GM18867 (cell line): ENCODE data around the gene CARNS1.

ENCODE experiments used
- ATAC-seq: cut with Tn5 transposase; IDR thresholded peaks from one replicate; pipeline ENCODE4 v1.9.1; 2021; ENCODE audit warnings: mild to moderate bottlenecking, moderate library complexity; ENCODE audit not compliant: unreplicated experiment

The CARNS1 gene

DNA sequence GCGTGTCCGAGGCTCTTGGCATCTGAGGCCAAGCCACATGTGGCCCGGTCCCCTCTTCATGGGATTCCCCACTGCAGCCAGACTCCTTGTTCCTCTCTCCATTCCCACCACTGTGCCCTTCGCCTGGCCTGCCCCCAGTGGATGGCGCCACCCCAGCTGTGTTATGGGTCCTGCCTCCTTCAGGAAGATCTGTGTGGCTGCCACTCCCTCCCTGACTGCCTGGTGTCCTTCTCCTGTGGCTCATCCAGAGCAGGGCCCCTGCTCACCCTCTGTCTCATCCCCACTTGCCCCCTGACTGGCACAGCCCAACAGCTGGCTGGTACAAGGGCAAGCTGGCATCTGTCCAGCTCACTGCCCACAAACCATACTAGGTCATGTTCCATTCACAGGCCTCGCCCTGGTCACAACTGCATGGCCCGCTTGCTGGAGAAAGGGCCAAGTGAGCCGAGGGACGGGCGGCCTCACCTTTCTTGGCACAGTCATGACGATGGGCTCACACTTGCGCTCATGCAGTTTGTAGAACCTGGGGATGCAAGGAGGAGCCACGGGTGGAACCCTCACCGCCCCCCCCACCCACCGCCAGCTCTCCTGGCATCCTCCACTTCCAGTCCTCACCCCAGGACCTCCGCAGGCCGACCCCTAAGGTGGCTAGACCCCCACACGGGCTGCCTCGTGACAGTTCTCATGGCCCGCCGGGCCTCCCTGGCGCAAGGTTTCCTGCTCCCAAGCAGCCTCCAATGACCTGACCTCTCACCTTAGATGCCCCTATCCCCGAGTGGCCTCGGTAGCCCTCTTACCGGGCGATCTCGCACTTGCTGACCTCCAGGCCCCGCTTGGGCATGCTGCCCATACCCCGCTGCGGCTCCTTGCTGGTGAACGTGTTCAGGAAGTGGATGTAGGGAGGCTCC lies 24.1 kb downstream of the CARNS1 start:
- no peak for ATAC-seq

DNA sequence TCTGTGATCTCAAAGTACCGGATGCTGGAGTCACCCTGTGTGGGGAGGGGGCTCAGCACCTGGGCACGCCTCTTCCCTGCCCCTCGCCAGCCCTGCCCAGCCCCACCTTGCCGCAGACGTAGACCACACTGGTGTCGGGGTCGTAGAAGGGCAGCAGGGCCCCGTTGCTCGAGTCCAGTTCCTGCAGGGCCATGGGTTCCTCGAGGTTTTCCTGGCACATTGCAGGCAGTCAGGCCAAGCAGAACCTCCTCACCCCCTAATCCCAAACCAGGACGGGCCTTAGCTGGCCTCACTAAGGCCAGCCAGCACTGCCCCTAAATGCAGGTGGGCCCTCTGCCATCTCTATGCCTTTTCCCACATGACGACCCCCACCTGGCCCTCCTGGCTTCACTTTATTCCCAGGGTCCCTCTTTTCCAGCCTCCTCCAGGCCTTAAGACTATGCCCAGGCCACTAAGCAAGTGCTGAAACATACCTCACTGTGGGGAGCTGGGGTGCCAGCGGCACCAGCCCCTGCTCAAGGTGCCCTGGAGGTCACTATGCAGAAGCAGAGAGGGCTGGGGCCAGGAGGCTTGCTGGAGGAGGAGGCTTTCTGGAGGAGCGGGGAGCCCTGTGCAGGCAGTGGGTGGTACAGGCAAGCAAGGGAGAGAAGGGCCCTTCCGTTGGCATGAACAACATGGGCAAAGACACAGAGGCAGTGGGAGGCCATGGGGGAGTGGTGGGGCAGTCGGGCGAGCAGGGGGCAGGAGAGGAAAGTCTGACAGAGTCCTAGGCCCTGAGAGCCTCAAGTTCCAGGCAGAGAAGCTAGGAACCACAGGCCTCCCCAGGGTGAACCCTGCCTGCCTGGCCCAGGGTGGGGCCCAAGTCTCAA lies 25.0 kb downstream of the CARNS1 start:
- ATAC-seq, result no peak

DNA sequence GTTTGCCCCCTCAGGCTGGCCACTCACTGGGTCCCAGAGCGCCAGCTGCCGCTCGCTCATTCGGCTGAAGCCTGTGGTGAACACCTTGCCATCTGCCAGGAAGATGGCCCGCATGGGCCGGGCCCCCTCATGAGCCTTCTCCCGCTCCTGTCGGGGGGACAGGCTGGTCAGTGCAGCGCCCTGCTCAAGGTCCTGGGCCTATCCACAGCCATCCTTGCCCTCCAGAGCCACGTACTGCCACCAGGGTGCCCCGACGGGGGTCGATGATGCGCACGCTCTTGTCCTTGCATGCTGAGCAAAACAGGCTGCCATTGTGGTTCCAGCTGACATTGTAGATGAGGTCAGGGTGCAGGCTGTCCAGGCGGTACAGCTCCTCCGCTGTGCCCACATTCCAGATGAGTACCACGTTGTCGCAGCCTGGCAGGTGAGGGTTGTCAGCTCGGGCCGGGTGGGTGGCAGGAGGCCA lies 25.7 kb downstream of the CARNS1 start:
- ATAC-seq, result no peak

DNA sequence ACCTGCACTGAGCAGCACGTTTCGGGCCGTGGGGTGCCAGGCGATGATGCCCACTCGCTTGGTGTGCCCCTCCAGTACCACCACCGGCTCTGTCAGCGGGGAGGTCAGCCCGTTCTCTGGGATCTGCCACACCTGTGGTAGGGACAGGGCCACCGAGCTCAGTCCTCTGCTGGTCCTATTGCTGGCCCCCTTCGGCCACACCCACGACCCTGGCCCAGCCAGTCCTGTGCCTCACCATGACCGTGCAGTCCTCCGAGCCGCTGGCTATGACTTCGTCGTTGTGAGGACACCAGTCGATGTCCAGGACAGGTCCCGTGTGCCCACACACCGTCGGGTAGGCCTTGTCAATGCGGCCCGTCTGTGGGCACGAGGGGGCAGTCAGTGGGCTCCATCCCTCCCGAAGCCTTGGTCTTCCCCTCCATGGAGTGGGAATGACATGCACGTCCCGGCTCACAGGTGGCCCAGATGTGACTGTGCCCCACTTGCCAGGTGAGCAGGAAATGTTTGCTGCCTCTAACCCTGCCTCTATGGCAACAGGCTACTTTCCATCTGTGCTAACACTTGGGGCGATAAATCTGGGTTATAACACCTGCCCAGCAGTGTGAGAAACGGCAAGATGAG lies 26.4 kb downstream of the CARNS1 start:
- ATAC-seq, result no peak

DNA sequence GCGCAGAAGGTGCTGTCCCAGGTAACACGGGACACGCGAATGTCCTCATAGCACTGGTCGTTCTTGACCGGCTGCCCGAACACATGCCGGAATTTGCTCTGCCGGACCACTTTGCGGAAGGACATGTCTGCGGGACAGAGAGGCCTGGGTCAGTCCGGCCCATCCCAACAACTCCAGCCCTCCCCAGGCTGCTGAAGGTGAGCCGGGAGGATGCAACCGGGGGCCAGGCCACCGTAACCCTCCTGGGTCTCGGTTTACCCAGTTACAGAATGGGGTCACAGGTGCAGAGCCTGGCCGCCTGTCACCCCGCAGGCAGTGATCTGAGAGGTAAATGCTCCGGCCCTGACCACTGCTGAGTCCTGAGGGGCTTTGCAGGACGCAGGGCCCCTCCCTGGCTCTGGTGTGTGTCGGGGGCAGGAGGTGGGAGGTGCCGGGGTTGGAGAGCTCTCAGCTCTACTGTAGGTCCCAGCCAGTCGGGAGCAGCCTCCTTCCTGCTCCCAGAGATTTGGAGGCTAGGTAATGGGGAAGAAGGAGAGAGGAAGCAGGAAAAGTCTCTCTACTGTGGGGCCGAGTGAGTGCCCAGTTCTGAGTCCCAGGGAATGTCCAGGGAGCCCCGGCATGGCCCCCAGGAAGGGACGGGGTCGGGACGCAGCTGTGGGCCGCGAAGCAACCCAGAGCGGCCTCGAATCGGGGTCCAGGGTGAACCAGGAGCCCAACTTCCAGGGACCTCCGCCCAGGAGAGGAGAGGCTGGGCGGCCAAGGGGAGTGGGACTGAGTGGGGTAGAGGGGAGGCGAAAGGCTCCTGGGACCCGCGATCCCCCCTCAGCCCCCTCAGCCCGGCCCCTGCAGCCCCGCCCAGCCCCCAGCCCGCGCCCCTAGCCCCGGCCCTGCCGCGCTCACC lies 27.3 kb downstream of the CARNS1 start:
- ATAC-seq, result peak; percentile 3

DNA sequence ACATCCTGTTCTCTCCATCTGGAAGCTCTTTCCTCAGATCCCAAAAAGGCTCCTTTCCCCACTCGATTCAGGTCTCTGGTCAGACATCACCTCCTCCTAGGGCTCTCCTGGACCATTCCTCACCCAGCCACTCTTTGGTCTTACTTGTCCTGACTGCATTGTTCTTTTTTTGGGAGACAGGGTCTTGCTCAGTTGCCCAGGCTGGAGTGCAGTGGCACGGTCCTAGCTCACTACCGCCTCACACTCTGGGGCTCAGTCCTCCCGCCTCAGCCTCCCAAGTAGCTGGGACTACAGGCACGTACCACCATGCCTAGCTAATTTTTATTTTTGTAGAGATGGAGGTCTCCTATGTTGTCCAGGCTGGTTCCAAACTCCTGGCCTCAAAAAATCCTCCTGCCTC lies 30.0 kb downstream of the CARNS1 start:
- ATAC-seq, result no peak

DNA sequence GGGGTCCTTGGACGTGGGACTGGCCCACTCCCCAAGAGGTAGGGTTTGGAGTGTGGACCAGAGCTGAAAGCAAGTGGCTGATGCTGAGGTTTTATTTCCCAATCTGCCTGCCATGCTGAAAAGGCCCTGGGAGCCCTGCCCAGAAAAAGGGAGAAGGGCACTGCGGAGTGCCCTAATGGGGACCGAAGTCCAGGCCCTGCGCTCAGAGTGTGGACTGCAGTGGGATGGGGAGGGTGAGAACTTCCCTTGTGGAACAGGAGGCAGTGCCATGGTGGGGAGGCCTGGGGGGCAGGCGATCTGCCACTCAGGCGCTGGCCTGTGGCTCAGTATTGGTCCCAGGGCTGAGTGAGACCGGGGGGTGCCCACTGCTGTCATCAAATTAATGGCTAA lies 32.7 kb downstream of the CARNS1 start:
- no peak for ATAC-seq

DNA sequence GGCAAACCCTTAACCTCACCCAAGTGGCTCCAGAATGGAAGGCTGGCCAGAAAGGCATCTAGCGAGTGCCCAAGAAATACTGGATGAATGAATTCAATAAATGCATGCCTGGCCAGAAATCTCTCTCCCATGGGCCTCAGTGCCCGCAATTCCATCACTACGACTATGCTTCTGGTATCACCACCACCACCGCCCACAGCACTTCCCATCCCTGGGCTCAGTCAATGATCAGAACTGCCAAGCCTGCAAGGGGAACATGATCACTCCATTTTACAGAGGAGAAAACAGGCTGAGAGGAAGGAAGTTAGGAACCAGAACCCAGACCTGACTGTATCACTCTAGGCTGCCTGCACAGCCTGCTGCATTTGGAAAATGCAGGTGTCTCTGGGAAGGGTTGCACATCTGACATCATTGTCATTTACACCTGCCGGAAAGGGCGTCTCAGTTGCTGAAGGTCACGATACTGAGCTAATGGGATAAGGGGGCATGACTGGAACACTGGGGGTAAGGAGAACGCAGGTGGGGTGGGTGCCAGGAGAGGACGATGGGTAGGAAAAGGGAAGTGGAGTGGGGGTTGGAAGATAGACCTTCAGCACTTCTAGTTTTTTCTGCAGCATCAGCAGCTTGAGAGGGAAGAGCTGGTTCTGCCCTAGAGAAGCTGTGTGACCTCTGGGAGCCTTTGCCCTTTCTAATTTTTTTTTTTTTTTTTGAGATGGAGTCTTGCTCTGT lies 33.8 kb downstream of the CARNS1 start:
- no peak for ATAC-seq

DNA sequence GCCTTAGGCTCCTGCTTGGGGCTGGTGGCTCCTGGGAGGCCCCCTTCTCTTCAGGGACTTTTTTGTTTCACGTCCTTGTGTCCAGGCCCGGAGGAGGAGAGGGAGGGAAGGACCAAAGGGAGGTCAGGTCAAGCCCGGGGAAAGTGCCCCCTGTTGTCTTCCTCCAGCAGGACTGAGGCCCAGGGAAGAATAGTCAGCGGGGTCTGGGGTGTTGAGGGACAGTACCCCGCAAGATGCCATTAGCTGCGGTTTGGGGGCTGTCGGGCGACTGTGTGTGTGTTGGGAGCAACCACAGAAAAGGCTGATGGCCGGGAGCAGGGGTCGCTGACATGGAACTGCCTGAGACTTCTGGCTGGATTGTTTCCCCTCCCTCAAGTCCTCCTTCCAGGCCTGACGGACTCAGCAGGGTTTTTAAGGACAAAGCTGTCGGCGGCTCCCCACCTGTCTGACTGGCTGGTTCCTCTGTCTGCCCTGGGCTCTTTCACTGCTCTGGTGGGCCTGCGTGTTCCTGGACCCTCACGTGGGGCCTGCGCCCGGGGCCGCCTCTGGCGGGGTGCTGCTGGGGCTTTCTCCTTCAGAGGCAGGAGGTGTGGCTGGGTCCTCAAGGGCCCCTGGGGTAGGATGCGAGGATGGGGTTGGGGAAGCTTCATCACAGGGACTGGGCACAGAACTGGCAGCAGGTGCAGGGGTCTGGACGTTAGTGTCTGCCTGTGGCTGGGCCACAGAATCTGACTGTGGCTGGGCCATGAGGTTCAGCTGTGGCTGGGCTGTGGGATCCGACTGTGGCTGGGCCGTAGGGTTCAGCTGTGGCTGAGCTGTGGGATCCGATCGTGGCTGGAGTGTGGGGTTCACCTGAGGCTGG lies 35.5 kb downstream of the CARNS1 start:
- ATAC-seq, result no peak

DNA sequence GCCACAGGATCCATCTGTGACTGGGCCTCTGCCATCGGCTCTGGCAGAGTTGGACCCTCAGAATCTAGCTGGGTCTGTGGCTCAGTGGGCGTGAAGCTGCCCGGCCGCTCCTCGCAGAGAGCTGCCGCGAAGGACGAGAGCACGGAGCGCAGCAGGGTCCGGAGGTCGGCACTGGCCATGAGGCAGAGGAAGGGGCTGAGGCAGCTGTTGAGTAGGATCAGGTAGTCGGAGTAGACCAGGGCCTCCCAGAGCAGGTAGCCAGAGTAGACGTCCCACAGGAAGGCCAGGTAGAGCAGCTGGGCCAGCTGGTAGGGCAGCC lies 36.1 kb downstream of the CARNS1 start:
- ATAC-seq, result no peak

DNA sequence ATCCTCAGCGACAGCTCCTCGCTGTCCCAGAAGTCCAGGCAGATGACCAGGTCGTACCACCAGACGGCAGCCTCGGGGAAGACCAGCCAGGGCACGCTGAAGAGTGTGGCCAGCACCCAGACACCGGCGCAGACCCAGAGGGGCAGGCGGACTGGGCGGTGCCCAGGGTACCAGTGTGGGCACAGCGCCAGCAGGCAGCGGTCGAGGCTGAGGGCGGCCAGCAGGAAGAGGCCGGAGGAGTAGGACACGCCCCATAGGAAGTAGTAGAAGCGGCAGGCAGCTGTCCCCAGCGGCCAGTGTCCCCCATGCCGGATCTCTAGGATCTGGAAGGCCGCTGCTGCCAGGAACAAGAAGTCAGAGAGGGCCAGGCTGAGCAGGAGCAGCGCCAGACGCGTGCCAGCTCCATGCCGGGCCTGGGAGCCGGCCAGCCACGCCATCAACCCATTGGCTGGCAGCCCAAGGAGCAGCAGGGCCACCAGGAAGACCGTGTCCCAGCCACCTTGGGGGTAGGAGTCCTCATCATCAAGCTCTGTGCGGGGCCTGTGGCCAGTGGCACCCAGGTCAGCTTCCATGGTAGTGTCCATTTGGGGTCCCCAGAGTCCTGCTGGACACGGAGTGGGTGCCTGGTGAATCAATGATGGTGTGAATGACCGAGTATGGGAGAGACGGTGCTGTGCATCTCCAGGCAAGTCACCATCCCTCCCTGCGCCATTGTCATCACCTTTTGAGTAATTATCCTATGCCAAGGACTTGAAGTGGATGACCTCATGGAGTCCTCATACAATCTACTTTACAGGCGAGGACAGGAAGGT lies 36.9 kb downstream of the CARNS1 start, which contains the start of gene GPR152:
GPR152 (minus strand) TSS at position 589 of the 812 bp plus-strand sequence; CDS start at position 584, 5 bp downstream.
- no peak for ATAC-seq

DNA sequence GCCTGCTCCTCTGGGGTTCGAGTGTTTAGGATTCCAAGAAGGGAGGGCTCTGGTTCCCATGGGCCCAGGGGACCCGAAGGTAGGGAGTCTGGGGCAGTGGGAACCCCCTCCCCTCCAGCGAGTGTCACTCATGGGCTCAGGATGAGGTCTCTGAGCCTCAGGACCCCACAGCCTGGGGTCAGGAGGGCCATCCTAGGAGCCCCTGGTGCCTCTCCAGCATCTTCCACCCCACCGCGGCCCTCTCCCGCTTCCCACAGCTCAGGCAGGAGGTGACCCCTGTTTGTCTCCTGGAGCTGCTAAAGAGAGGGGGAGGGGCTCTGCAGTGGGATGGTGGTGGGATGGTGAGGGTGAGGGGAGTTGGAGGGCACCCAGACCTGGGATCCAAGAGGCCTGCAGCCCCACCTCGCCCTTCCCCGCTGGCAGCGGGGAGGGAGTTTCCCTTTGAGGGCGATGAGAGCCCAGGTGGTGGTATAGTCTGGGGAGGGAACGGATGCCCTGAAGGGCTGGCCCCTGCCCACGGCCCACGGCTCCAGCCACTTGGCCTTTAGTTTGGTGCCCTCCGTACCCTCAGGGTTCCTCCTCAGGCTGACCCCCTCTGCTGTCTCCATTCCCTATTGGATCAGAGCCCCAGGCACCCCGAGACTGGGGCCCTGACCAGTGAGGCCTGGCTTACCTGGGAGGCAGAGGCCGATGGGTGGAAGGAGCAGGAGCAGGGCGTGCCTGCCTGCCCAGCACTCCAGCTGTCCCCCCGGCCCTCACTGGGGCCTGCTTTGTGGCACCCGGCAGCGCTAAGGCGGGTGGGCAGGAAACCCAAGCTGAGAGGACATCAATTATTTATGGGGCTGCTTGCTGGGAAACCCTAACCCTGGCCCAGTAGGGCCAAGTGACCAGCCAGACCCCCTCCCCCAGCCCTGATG lies 38.6 kb downstream of the CARNS1 start:
- no peak for ATAC-seq

DNA sequence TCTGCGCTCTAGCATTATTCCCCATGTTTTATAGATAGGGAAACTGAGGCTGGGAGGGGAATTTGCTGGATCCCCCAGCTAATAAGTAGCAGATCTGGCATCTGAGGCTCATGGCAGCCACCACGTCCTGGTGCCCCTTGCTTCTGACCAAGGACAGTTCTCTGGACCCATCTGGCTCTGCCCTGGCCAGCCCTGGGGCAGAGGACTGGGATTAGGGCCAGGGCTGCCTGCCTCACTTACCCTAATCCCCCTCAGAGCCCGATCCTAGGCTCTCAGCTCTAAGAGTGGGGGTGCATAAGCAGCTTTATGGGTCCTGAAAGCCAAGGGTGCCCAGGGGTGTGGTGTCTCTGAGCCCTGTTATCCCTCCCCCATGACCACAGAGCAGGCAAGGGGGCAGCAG lies 39.6 kb downstream of the CARNS1 start, which contains the start of gene CABP4:
CABP4 (plus strand) TSS at position 301 of the 400 bp plus-strand sequence; CDS start at position 371, 70 bp downstream.
- ATAC-seq, result no peak

DNA sequence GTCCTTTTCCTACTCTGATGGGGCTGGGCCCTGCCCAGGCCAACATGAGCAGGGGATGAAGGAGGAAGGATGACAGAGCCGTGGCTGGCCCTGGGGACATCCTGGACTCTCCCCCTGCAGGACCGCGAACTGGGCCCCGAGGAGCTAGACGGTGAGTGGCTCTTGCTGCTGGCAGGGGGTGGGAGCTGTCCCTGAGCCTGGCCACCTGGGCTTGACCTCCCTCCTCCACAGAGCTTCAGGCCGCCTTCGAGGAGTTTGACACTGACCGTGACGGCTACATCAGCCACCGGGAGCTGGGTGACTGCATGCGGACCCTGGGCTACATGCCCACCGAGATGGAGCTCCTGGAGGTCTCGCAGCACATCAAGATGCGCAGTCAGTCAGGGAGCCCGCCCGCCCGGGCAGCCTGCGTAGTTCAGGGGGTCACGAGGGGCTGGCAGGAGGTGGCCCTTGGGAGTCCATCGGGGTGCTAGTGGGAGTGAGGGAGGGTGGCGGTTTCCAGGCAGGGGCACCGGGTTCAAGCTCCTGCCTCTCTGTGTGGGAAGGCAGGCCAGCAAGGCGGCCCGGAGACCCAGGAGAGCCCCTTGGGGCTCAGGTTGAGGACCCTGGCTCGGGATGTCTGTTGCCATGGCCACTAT lies 40.7 kb downstream of the CARNS1 start:
- ATAC-seq, result no peak

DNA sequence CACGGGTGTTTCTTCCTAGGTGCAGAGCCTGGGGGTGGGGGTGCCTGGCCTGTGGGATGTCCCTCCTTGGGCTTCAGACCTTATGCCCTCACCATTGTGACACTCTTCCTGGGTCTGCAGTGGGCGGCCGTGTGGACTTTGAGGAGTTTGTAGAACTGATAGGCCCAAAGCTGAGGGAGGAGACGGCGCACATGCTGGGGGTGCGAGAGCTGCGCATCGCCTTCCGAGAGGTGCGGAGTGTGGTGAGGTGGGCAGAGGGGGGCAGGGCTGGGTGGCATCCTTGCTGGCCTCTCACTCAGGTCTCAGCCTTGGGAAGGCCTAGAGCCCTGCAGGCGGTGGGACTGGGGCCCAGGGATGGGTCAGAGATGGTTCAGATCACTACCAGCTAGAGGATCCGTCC lies 42.0 kb downstream of the CARNS1 start:
- no peak for ATAC-seq

DNA sequence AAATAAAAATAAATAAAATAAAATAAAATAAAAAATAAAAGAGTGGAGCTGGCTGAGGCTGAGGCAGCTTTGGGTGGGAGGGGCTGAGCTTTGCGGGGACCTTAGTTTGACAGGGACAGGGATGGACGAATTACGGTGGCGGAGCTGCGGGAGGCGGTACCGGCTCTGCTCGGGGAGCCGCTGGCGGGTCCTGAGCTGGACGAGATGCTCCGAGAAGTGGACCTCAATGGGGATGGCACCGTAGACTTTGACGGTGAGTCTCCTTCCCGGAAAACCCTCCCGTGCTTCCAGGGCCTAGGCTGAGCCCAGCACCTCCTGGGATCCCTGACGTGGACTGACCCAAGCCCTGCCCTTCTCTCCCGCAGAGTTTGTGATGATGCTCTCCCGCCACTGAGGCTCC lies 42.8 kb downstream of the CARNS1 start:
- ATAC-seq, result no peak
